ENCODE results near the gene CCDC88C.
"Not testable (repeated sequence)": the region's sequence is repeated elsewhere in the genome, so short reads cannot be mapped to it uniquely, and the experiment has no call there.

CCDC88C gene

GRCh38 chr14:91242635-91243034, 175.0 kb downstream of the CCDC88C start:
- no peak for DNase-seq

GRCh38 chr14:91241863-91242262, 175.8 kb downstream of the CCDC88C start:
- no peak for DNase-seq

- DNase-seq = no peak
These were observed 179.0 kb downstream of the CCDC88C start for GRCh38 chr14:91238661-91239060.

- DNase-seq = no peak
These were observed 179.5 kb downstream of the CCDC88C start for GRCh38 chr14:91238085-91238484.

- DNase-seq = no peak
These were observed 180.4 kb downstream of the CCDC88C start for GRCh38 chr14:91237219-91237618.

- no peak for DNase-seq
These were observed 181.8 kb downstream of the CCDC88C start for GRCh38 chr14:91235841-91236240.

GRCh38 chr14:91234791-91235114, 182.9 kb downstream of the CCDC88C start:
- no peak for DNase-seq

GRCh38 chr14:91233936-91234790, 183.5 kb downstream of the CCDC88C start:
- DNase-seq = no peak

GRCh38 chr14:91232603-91233002, 185.0 kb downstream of the CCDC88C start:
- DNase-seq = no peak

GRCh38 chr14:91232052-91232451, 185.6 kb downstream of the CCDC88C start:
- DNase-seq = no peak

GRCh38 chr14:91231446-91231845, 186.2 kb downstream of the CCDC88C start:
- no peak for DNase-seq

GRCh38 chr14:91230397-91231035, 187.1 kb downstream of the CCDC88C start:
- no peak for DNase-seq

GRCh38 chr14:91229743-91230200, 187.8 kb downstream of the CCDC88C start:
- DNase-seq = no peak

GRCh38 chr14:91229005-91229382, 188.6 kb downstream of the CCDC88C start:
- no peak for DNase-seq

- no peak for DNase-seq
These were observed 189.3 kb downstream of the CCDC88C start for GRCh38 chr14:91228112-91229004.

GRCh38 chr14:91227183-91227628, 190.4 kb downstream of the CCDC88C start:
- no peak for DNase-seq

- DNase-seq = not testable (repeated sequence)
These were observed 191.3 kb downstream of the CCDC88C start for GRCh38 chr14:91226360-91226759.

- DNase-seq = no peak
These were observed 192.6 kb downstream of the CCDC88C start for GRCh38 chr14:91225025-91225424.

GRCh38 chr14:91223028-91223783, 194.4 kb downstream of the CCDC88C start:
- no peak for DNase-seq
